SHP77 (cell line): ENCODE measurements around the gene MTX1.
"Not testable (repeated sequence)": the region's sequence is repeated elsewhere in the genome, so short reads cannot be mapped to it uniquely, and the experiment has no call there.

Experiments
- DNase-seq, 2 experiments: peaks; one replicate each; lab custom pipeline; 2025; lab: John Stamatoyannopoulos, UW

The MTX1 gene

DNA sequence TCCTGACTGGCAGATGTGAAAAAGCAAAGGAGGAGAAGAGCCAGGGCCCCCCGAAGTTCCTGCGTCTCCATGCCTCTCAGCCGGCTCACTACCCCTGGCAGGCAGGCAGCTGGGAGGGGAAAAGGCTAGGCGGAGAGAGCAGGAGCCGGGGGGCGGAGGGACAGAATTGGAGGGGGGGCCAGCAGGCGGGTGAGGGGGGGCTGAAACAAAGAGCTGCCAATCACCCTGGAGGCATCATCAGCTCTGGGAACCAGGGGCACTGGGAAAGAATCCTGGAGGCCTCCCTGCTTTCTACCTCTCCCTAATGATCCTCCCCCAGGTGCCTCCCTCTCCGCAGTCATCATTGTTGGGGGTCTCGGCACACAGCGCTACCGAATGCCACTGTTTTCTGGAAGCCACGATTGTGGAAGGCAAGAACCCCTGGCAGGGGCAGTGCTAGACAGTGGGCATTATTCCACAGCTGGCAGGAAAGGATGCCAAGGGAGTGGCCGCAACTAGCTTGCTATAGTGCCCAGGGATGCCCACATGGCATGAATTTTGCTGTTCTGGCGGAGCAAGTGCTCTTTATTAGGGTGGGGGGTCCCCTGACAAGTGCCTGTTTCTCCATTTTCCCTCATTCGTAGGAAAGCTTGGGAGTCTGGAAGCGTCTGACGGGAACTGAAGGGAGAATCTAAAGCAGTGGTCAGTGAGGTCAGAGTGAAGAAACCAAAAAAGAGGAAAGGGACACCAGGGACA, 522 bp upstream of the MTX1 start, which contains the start of gene THBS3:
Gene THBS3 (minus strand): TSS at position 92 of the 735 bp plus-strand sequence. CDS start 21 bp downstream, at position 71.
- peak; percentile 51 to 72 for DNase-seq

DNA sequence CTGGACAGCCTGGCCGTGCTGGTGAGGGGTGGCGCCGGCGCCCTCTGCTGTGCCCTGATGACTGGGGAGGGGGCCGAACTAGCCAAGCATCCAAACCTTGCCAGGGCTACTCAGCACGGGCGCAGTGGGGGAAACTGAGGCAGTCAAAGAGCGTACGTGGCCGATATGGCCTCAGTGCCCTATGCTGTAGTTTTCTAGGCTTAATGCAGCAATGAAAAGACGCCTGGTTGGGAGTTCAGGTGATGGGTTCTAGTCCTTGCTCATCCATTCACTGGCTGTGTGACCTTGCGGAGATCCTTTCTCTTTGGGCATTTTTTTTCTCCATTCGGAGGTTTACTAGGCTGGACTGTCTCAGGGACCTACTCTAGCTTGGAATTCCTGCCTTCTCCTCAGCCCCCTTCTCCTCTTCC, 822 bp downstream of the MTX1 start:
- DNase-seq, result no peak

DNA sequence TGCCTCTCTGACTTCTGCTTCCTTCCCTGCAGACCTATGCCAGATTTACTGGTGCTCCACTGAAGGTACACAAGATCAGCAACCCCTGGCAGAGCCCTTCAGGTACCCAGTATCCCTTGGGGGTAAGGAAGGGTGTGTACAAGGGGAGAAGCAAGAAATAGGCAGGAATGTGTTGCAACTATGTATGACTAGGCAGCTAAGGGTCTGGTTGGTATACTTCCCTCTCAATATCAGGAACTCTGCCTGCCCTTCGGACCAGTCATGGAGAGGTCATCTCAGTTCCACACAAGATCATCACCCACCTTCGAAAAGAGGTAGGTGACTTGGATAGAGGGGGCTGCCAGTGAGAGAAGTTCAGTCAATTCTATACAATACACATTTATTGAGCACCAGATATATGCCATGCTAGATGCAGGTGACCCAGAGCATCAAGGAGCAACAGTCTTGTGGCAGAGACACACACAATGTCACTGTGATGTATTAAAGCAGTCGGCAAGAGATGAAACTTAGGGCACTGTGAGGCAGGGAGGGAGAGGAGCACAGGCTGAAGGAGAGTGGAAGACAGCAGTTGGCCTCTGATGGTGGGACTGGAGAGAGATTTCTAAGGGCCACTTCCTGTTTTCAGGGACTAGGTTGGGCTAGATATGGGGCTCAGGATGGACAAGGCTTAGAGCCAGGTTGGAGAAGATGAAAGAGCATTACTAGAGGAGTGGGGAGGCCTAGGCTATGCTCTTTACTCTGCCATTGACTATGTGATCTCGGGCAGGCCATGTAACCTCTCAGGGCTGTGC, 2.0 kb downstream of the MTX1 start:
- no peak for DNase-seq

DNA sequence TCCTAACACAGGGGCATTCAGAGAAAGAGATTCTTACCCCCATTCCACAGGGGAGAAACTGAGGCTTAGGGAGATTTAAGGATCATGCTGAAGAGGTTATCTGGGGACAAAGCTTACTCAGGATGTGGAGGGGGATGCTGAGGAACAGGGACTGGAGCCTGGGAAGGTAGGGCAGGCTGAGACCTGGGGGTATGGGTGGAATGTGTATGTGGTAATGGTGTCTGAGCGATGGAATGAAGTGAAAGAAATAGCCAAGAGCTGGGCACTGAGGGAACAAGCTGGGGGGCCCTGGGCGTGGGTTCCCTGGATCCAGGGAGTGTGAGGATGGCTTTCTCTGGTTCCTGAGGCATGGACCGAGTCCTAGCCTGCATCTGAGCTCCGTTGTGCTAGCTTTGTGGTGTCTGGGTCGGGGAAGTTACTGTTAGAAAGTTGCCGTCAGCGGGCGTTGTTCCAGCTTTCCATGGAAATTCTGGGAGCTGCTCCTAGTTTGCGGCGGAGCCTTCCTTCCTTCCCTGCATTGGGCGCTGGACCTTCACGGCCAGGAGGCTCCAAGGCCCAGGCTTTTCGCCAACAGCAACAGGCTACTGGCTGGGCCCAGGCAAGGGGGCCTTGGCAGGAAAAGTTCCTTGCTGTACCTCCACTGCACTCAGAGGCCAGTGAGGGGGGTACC, 3.0 kb downstream of the MTX1 start:
- DNase-seq, result not testable (repeated sequence)

DNA sequence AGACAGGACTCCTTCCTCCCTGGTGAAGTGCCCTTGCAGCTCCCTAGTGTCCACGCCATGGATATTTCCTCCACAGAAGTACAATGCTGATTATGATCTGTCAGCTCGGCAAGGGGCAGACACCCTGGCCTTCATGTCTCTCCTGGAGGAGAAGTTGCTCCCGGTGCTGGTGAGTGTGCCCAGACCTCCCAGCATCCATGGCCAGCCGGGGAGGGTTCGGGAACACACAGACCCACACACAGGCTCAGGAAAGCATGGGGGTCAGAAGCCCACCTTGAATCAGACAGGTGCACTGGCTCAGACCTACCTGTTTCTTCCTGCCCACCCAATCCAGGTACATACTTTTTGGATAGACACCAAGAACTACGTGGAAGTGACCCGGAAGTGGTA, 3.6 kb downstream of the MTX1 start:
- DNase-seq, result not testable (repeated sequence)

DNA sequence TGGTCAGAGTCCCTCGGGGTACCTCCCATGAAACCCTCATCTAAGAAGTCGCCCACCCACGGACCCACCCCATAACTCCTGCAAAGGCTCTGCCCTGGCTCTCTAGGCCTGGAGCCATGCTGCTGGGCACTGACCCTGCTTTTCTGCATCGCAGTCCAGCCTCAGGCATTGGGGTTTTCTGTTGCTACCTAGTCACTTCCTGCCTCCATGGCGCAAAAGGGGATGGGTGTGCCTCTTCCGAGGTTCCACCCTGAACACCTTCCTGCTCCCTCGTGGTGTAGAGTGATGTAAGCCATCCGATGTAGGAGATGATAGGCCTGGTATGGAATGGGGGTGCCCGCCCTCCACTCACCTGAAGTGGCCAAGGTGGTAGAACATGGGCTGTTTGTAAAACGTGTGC, 6.2 kb downstream of the MTX1 start:
- not testable (repeated sequence) for DNase-seq

DNA sequence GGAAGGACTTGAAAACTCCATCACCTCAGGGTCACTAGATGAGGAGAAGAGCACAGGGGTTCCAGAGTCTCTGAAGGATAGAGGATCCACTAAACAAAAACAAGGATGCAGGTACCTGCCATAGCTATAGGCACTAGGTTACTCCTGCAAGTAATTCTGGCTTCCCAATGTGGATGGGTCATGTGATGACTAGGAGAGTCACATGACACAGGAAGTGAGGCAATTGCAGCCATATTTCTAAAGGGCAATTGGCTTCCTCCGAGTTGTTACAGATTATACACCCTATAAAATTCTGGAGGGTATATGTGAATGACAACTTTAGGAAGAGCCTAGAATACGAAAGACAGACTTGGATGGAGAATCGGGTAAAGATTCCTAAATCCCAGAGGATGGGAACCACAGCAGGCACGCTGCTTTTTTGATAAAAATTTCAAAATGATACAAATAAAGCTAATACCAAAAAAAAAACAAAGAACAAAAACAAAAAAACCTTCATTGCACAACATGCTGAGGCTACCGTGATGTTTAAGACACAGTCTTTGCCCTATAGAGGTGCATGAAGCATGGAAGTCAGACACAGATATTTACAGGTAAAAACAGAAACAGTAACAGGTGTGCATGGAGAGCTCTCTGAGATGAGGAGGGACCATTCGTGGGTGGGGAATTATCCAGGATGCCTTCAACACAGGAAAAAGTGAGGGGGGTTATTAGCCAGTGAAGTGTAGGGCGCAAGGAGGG, 10.5 kb downstream of the MTX1 start:
- DNase-seq, result peak; percentile 88 to 90

DNA sequence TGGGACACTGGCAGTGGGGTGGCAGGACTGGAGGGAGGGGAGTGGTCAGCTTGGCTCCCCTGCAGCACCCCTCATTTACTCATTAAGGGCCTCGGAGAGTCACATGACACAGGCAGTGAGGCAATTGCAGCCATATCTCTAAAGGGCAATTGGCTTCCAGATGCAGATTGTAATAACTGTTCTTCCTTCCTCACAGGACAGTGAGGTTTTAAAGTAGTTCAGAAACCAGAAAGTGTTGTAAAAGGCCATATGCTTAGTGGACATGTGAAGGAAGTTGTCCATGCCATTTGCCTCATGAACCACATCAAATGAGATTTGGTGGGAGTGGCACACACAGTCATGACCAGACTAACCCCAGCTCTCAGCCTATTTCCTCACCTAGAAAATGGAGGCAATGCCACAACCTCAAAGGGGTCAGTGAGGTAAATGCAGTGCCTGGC, 11.1 kb downstream of the MTX1 start:
- DNase-seq, result peak; percentile 28 to 42

DNA sequence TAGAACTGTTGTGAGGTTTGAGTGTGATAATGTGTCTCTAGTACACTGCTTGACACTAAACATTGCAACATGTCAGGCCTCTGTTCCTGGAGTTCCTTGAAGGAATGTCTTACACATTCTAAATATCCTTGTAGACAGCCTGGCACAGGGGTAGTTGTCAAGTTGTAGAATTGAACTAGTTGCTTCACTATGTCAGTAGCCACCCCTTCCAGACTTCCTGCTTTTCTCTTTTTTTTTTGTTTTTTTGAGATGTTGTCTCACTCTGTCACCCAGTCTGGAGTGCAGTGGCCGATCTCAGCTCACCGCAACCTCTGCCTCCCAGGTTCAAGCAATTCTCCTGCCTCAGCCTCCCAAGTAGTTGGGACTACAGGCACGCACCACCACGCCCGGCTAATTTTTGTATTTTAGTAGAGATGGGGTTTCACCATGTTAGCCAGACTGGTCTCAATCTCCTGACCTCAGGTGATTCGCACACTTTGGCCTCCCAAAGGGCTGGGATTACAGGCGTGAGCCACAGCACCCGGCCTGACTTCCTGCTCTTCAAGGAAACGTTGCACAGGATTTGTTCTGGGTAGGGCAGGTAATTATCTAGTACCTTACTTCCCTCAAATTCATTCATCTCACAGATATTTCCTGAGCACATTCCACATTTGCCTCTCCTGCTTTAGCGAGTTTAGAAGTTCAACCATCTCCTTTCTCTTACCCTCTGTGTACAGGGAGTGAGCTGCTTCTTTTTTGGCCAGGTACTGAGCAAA, 11.9 kb downstream of the MTX1 start:
- not testable (repeated sequence) for DNase-seq

DNA sequence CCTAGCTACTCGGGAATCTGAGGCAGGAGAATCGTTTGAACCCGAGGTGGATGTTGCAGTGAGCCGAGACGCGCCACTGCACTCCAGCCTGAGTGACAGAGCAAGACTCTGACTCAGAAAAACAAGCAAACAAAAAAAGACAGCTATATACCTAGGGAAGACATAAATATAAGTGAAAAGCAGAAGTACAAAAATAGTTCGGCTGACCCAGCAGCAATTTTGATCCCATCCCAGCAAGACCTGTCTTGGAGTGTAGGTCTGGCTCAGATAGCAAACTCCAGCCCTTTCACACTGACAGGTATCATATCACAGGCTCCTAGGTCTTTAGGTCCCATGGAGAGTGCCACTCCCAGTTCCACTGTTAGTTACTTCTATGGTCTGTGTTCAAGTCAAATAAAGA, 14.6 kb downstream of the MTX1 start:
- DNase-seq, result no peak

DNA sequence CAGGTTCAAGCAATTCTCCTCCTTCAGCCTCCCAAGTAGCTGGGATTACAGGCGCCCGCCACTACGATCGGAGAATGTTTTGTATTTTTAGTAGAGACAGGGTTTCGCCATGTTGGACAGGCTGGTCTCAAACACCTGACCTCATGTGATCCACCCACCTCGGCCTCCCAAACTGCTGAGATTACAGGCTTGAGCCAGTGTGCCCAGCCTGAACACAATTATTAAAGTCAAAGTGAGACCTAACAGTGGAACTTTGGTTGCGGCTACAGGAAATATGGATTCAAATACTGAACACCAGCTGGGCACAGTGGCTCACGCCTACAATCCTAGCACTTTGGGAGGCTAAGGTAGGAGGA, 16.9 kb downstream of the MTX1 start:
- DNase-seq, result not testable (repeated sequence)

DNA sequence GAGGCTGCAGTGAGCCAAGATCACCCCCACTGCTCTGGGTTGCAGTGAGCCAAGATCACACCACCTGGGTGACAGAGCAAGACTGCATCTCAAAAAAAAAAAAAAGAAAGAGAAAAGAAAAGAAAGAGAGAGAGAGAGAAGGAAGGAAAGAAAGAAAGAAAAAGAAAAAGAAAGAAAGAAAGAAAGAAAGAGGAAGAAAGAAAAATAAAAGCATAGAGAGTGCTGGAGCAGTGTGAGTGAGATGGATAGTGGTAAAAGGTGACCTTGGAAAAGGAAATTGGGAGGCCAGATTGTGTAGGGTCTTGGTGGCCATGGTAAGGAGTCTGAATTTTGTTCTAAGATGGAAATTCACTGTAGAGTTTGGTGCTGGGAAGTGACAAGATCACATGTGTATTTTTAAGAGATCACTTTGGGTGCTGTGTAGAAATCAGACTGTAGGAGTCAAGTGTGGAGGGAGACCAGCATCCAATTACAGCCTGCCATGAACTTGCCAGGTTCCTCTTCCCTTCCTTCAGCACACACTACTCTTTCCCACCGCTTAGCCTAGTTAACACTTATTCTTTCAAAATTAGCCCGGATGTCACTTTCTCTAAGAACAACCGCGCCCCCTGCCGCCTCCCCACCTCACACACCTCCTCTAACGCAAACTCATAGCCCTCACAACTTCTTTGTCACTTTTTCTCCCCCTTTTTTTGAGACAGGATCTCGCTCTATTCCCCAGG, 17.9 kb downstream of the MTX1 start:
- peak; percentile 81 to 88 for DNase-seq

DNA sequence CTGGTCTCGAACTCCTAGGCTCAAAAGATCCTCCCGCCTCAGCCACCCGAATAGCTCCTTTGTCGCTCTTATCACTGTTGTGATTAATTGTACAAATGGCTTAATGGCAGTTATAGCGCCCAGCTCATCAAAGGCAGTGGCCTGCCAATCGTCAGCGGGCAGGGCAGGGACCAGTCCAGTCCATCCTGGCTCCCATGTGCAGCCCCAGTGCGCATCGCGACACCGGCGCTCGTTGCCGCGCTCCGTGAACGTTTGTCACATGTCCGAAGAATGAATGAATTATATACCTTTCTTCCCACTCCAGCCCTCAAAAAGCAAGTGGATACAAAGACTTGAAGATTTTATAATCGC, 18.4 kb downstream of the MTX1 start:
- peak; percentile 74 to 82 for DNase-seq

DNA sequence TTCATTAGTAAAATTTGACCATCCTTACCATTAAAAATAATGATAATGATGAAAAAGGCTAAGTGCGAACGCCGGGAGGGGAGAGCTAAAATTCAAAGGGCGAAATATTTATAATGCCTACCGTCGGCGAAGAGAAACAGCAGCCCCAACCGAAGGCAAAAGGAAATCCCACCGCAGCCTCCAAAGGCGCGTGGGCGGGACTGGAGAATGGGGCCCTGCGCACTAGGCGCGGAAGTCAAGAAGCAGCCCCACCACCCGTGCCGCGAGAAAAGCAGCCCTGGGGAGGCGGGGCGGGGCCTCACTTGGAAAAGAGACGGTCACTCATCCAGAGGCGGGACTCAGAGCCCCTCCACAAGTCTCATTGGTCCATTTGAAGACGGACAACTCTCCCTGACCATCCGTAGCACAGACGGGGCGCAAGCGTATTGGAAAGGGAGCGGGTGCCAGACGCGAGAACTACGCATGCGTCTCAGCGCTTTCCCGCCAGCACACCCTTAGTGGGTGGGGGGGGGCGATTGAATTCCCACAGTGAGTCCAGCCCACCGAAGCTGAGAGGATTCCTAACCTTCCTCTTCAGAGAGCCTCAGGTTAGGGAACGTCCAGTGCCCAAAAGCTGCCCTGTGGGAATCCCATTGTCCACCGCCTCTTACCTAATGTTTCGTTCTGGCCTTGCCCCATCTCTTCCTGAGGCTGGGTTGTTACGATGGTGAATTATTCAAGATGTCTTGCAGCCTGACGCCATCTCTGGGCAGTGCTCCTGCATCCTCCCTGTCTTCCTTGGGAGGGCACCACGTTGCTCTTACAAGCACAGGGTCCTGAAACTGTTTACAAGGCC, 19.0 kb downstream of the MTX1 start:
- DNase-seq, result peak; percentile 100

DNA sequence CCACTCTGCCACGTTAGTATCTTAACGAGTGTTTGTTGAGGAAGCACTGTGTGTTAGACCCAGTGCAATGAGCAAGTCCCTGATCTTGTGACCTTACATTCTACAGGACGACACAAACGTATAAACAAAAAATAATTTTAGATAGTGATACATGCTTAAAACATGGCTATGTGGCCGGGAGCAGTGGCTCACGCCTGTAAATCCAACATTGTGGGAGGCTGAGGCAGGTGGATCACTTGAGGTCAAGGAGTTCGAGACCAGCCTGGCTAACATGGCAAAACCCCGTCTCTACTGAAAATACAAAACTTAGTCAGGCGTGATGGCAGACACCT, 19.6 kb downstream of the MTX1 start:
- no peak for DNase-seq

DNA sequence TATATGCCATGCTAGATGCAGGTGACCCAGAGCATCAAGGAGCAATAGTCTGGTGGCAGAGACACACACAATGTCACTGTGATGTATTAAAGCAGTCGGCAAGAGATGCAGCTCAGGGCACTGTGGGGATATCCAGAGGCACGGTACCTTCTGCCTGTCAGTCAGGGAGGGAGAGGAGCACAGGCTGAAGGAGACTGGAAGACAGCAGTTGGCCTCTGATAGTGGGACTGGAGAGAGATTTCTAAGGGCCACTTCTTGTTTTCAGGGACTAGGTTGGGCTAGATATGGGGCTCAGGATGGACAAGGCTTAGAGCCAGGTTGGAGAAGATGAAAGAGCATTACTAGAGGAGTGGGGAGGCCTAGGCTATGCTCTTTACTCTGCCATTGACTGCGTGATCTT, 22.8 kb downstream of the MTX1 start:
- not testable (repeated sequence) for DNase-seq

DNA sequence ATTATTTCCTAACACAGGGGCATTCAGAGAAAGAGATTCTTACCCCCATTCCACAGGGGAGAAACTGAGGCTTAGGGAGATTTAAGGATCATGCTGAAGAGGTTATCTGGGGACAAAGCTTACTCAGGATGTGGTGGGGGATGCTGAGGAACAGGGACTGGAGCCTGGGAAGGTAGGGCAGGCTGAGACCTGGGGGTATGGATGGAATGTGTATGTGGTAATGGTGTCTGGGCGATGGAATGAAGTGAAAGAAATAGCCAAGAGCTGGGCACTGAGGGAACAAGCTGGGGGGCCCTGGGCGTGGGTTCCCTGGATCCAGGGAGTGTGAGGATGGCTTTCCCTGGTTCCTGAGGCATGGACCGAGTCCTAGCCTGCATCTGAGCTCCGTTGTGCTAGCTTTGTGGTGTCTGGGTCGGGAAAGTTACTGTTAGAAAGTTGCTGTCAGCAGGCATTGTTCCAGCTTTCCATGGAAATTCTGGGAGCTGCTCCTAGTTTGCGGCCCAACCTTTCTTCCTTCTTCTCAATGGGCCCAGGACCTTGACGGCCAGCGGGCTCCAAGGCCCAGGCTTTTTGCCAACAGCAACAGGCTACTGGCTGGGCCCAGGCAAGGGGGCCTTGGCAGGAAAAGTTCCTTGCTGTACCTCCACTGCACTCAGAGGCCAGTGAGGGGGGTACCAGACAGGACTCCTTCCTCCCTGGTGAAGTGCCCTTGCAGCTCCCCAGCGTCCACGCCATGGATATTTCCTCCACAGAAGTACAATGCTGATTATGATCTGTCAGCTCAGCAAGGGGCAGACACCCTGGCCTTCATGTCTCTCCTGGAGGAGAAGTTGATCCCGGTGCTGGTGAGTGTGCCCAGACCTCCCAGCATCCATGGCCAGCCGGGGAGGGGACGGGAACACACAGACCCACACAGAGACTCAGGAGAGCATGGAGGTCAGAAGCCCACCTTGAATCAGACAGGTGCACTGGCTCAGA, 23.8 kb downstream of the MTX1 start:
- DNase-seq, result not testable (repeated sequence)

DNA sequence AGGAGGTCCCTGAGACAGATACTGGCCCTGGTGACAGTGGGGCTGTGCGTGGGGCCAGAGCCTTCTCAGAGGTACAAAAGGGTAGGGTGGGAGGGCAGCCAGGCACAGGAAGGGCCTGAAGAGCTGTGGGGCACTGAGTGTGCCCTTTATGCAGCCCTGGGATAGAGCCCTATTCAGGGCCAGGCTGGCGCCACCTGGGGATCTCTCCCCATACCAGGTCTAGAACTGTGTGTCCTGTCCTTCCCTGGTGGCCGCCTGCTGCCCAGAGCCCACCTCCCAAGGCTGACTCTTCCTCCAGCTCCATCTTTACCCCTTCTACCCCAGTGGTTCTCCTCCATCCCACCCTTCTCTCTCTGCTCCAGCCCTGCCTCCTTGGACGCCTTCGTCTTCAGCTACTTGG, 25.0 kb downstream of the MTX1 start:
- not testable (repeated sequence) for DNase-seq

DNA sequence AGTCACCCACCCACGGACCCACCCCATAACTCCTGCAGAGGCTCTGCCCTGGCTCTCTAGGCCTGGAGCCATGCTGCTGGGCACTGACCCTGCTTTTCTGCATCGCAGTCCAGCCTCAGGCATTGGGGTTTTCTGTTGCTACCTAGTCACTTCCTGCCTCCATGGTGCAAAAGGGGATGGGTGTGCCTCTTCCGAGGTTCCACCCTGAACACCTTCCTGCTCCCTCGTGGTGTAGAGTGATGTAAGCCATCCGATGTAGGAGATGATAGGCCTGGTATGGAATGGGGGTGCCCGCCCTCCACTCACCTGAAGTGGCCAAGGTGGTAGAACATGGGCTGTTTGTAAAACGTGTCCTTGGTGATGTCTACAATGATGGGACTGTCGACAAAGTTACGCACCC, 26.9 kb downstream of the MTX1 start:
- not testable (repeated sequence) for DNase-seq
